HL-60 (cell line): ENCODE measurements around the gene CFAP58.
A peak's percentile ranks its signal among the peaks of the same experiment; 100 is the strongest.

Experiments used
- DNase-seq, 2 experiments: peaks; one replicate each; pipeline ENCODE4 v3.0.0-alpha.2; 2010 to 2020; ENCODE audit warnings: low read depth in 1 of 2, low spot score in 1 of 2
- H3K27ac ChIP-seq: fragments of 250-450 bp; sonication (Bioruptor Pico); replicated peaks from 2 replicates; pipeline ENCODE4 v1.5.1; 2020; ENCODE audit warnings: mild to moderate bottlenecking, moderate library complexity
- H3K27me3 ChIP-seq: fragments of 250-450 bp; sonication (Bioruptor Pico); 2 replicates; pipeline ENCODE4 v1.5.1; 2021; ENCODE audit warnings: mild to moderate bottlenecking, moderate library complexity; ENCODE audit not compliant: insufficient read depth, poor library complexity, severe bottlenecking
- H3K4me3 ChIP-seq: replicated peaks from 2 replicates; pipeline ENCODE4 v1.5.1; 2011; ENCODE audit warnings: mild to moderate bottlenecking, control low read depth, low read length; ENCODE audit not compliant: insufficient read depth
- CTCF ChIP-seq: IDR thresholded peaks from one replicate; pipeline ENCODE4 v1.5.1; 2011; ENCODE audit warnings: low read length, control low read depth, inconsistent platforms; ENCODE audit not compliant: insufficient read depth
- GABPA ChIP-seq: IDR thresholded peaks from 2 replicates; pipeline ENCODE4 v1.6.1; 2012; ENCODE audit warnings: low read depth
- POLR2AphosphoS5 ChIP-seq: IDR thresholded peaks from 2 replicates; pipeline ENCODE4 v1.6.1; 2012; ENCODE audit warnings: low read depth
- REST ChIP-seq: IDR thresholded peaks from 2 replicates; pipeline ENCODE4 v1.6.1; 2012; ENCODE audit warnings: low read depth; ENCODE audit not compliant: insufficient replicate concordance
- SPI1 ChIP-seq: IDR thresholded peaks from 2 replicates; pipeline ENCODE4 v1.6.1; 2012; ENCODE audit warnings: low read depth, mild to moderate bottlenecking, borderline replicate concordance

The CFAP58 gene

GRCh38 chr10:104406715-104407650, 53.4 kb downstream of the CFAP58 start:
- Histone ChIP-seq H3K4me3 (no peak overlapping the region), H3K27me3 (peaks cover 5% of the 10 kb centered on the region), H3K27ac (no peak overlapping the region)
- TF ChIP-seq CTCF (peak; percentile 64), REST (no peak)
- no peak for DNase-seq

GRCh38 chr10:104413528-104413927, 59.9 kb downstream of the CFAP58 start:
- Histone ChIP-seq H3K27me3 (no peaks in the 10 kb centered on the region), H3K27ac (no peak overlapping the region), H3K4me3 (no peak overlapping the region)
- DNase-seq, result no peak
- TF ChIP-seq SPI1 (no peak), REST (no peak), POLR2AphosphoS5 (no peak), GABPA (no peak), CTCF (no peak)

GRCh38 chr10:104415526-104416165, 62.0 kb downstream of the CFAP58 start:
- H3K27ac ChIP-seq, result no peak overlapping the region
- TF ChIP-seq REST, result no peak
- no peak for TF ChIP-seq SPI1
- TF ChIP-seq GABPA, result no peak
- TF ChIP-seq POLR2AphosphoS5, result no peak
- no peak for TF ChIP-seq CTCF
- H3K27me3 ChIP-seq, result no peaks in the 10 kb centered on the region
- DNase-seq, result no peak
- no peak overlapping the region for H3K4me3 ChIP-seq
